K562 treated with DMSO at 1 percent for 48 hours (cell line): Measurements from ENCODE around the gene DENND5A. TPM values are rescaled to one million over a fixed set of nuclear protein-coding genes. Genes with fewer than 3 reads are reported as not detected.

Experiments
- total RNA-seq: library from RNA; unstranded; fragments of 300-600 nt; gene quantifications from 2 replicates; pipeline ENCODE4 v1.2.3, GENCODE V29; 2022; ENCODE audit warnings: low replicate concordance; ENCODE audit errors: extremely low read depth

The DENND5A gene
- total RNA-seq = not detected in 2 replicates

GRCh38 chr11:9265211-9266131, at the start of gene DENND5A:
DENND5A (minus strand) TSS chr11:9265350; CDS start chr11:9265069, 281 bp downstream.

GRCh38 chr11:9314291-9315077, 49.3 kb upstream of the DENND5A start, which contains the start of gene TMEM41B:
TMEM41B (minus strand) TSS chr11:9314593; CDS start chr11:9314441, 152 bp downstream.

GRCh38 chr11:9091044-9091922, 173.9 kb downstream of the DENND5A start, which contains the start of gene SCUBE2:
SCUBE2 (minus strand) TSS chr11:9091599; CDS start chr11:9091528, 71 bp downstream.

Other genes starting within 250 kb of the DENND5A start
- gene SCUBE2, start 173.8 kb downstream of the DENND5A start, total RNA-seq = not detected in 2 replicates
- gene TMEM41B, start 49.2 kb upstream of the DENND5A start, total RNA-seq = not detected in 2 replicates
- 75.4 TPM in 1 of 2 replicates, not detected in the other for gene IPO7, start 119.3 kb upstream of the DENND5A start, total RNA-seq
- not detected in 2 replicates for gene ZNF143, start 195.7 kb upstream of the DENND5A start, total RNA-seq